H1 (cell line): ENCODE measurements around the gene GRAP. TPM values are rescaled to one million over a fixed set of nuclear protein-coding genes. Genes with fewer than 3 reads are reported as not detected.

Experiments used
- CTCF ChIA-PET: fragments of 300-600 bp; sonication (Branson Sonifier 250); formaldehyde crosslinking; loops from one replicate; lab custom pipeline; 2021; ENCODE audit not compliant: partially characterized antibody; lab: Charles Lee
- POLR2A ChIA-PET: fragments of 300-600 bp; sonication (Branson Sonifier 250); formaldehyde crosslinking; loops from one replicate; lab custom pipeline; 2021; ENCODE audit warnings: inconsistent platforms; ENCODE audit not compliant: partially characterized antibody; lab: Charles Lee
- DNase-seq, 2 experiments: peaks; one replicate each; pipeline versions ENCODE4 v3.0.0 to v3.0.0-alpha.2; 2010 to 2022; ENCODE audit warnings: low spot score in 2 of 2, low read depth in 1 of 2, mixed read lengths in 1 of 2
- FAIRE-seq: peaks from 2 replicates; lab custom pipeline; 2011; peaks lifted over from hg19 to GRCh38; lab: Jason Lieb, UNC
- H2AFZ ChIP-seq: 2 replicates; pipeline ENCODE4 v1.8.1; 2012; ENCODE audit warnings: low read length, inconsistent platforms
- H2AK5ac ChIP-seq: 2 replicates; pipeline ENCODE4 v1.6.1; 2013; ENCODE audit warnings: low read depth, low read length
- H2BK120ac ChIP-seq: replicated peaks from 2 replicates; pipeline ENCODE3; 2013; ENCODE audit warnings: low read depth, low read length, inconsistent platforms
- H2BK12ac ChIP-seq: 2 replicates; pipeline ENCODE4 v1.6.1; 2013; ENCODE audit warnings: low read depth, low read length
- H2BK15ac ChIP-seq: 2 replicates; pipeline ENCODE4 v1.6.1; 2013; ENCODE audit warnings: low read length
- H2BK20ac ChIP-seq: 2 replicates; pipeline ENCODE4 v1.6.1; 2013; ENCODE audit warnings: low read length
- H2BK5ac ChIP-seq: 2 replicates; pipeline ENCODE4 v1.6.1; 2013; ENCODE audit warnings: low read depth, low read length
- H3K14ac ChIP-seq: 2 replicates; pipeline ENCODE4 v1.6.1; 2013; ENCODE audit warnings: inconsistent platforms; ENCODE audit not compliant: insufficient read length
- H3K18ac ChIP-seq: 2 replicates; pipeline ENCODE4 v1.6.1; 2013; ENCODE audit warnings: low read length; ENCODE audit errors: extremely low read depth
- H3K23ac ChIP-seq: 2 replicates; pipeline ENCODE4 v1.6.1; 2013; ENCODE audit warnings: inconsistent platforms; ENCODE audit not compliant: insufficient read length
- H3K23me2 ChIP-seq: 2 replicates; pipeline ENCODE4 v1.6.1; 2013; ENCODE audit warnings: low read depth, low read length
- H3K27ac ChIP-seq: 2 replicates; pipeline ENCODE4 v1.6.1; 2011; ENCODE audit warnings: low read depth, low read length, inconsistent platforms
- H3K27me3 ChIP-seq, 4 experiments: replicated peaks in 1 of 4; 1 replicate in 1 of 4; 2 replicates in 3 of 4; pipeline versions ENCODE4 v1.6.1 to v1.8.1; 2011 to 2013; ENCODE audit warnings: low read length in 3 of 4, mild to moderate bottlenecking in 3 of 4, inconsistent platforms in 2 of 4, mixed read lengths in 2 of 4, moderate library complexity in 1 of 4; ENCODE audit not compliant: control insufficient read depth in 3 of 4, insufficient read depth in 3 of 4; ENCODE audit errors: extremely low read depth in 1 of 4
- H3K36me3 ChIP-seq, 4 experiments: 2 replicates each; pipeline versions ENCODE4 v1.6.1 to v1.8.1; 2011 to 2013; ENCODE audit warnings: mild to moderate bottlenecking in 4 of 4, low read length in 3 of 4, moderate library complexity in 2 of 4, control low read depth in 1 of 4, inconsistent platforms in 1 of 4; ENCODE audit not compliant: insufficient read depth in 4 of 4, control insufficient read depth in 2 of 4
- H3K4ac ChIP-seq: replicated peaks from 2 replicates; pipeline ENCODE3; 2013; ENCODE audit warnings: low read length, low read depth, mixed read lengths, inconsistent platforms; ENCODE audit not compliant: insufficient read length
- H3K4me1 ChIP-seq, 4 experiments: replicated peaks in 1 of 4; 1 replicate in 1 of 4; 2 replicates in 3 of 4; pipeline versions ENCODE4 v1.6.1 to v1.8.1; 2011 to 2013; ENCODE audit warnings: low read length in 3 of 4, inconsistent platforms in 2 of 4, mixed read lengths in 1 of 4; ENCODE audit not compliant: insufficient read depth in 4 of 4, control insufficient read depth in 3 of 4
- H3K4me2 ChIP-seq, 2 experiments: 2 replicates each; pipeline versions ENCODE4 v1.6.1 to v1.8.1; 2011 to 2013; ENCODE audit warnings: low read depth in 2 of 2, low read length in 2 of 2, control low read depth in 1 of 2, inconsistent platforms in 1 of 2, mild to moderate bottlenecking in 1 of 2; ENCODE audit not compliant: insufficient read depth in 1 of 2
- H3K4me3 ChIP-seq, 4 experiments: fragments of 200-600, 300-600 bp in 1 of 4; sonication (generic), shearing (Covaris generic), sonication (Bioruptor Twin) in 1 of 4; 2 replicates each; pipeline versions ENCODE4 v1.5.1 to v1.8.1; 2011 to 2016; ENCODE audit warnings: low read length in 4 of 4, low read depth in 3 of 4, control low read depth in 2 of 4, inconsistent platforms in 2 of 4, mild to moderate bottlenecking in 2 of 4, mixed read lengths in 1 of 4, moderate library complexity in 1 of 4; ENCODE audit not compliant: insufficient read depth in 2 of 4; ENCODE audit errors: extremely low read depth in 1 of 4
- H3K56ac ChIP-seq: replicated peaks from 2 replicates; pipeline ENCODE3; 2013; ENCODE audit warnings: low read depth, mild to moderate bottlenecking, mixed read lengths, low read length, inconsistent platforms; ENCODE audit not compliant: insufficient read length
- H3K79me1 ChIP-seq: 2 replicates; pipeline ENCODE4 v1.6.1; 2013; ENCODE audit warnings: low read depth, low read length, control low read depth
- H3K79me2 ChIP-seq, 2 experiments: 2 replicates each; pipeline versions ENCODE4 v1.6.1 to v1.8.1; 2012 to 2013; ENCODE audit warnings: low read length in 2 of 2, mild to moderate bottlenecking in 2 of 2, inconsistent platforms in 1 of 2; ENCODE audit not compliant: insufficient read depth in 2 of 2, control insufficient read depth in 1 of 2
- H3K9ac ChIP-seq, 4 experiments: replicated peaks in 1 of 4; 1 replicate in 1 of 4; 2 replicates in 3 of 4; pipeline versions ENCODE4 v1.6.1 to v1.8.1; 2011 to 2013; ENCODE audit warnings: low read depth in 3 of 4, low read length in 3 of 4, control low read depth in 2 of 4, mild to moderate bottlenecking in 2 of 4, moderate library complexity in 2 of 4, inconsistent platforms in 1 of 4; ENCODE audit errors: extremely low read depth in 1 of 4
- H3K9me3 ChIP-seq, 2 experiments: 2 replicates each; pipeline versions ENCODE4 v1.6.1 to v1.8.1; 2012 to 2013; ENCODE audit warnings: mild to moderate bottlenecking in 2 of 2, moderate library complexity in 2 of 2, control low read depth in 1 of 2, inconsistent platforms in 1 of 2, low read depth in 1 of 2, low read length in 1 of 2, mixed read lengths in 1 of 2; ENCODE audit not compliant: insufficient read depth in 2 of 2
- H4K20me1 ChIP-seq, 2 experiments: replicated peaks in 1 of 2; 2 replicates each; pipeline versions ENCODE3 to v1.8.1; 2011 to 2013; ENCODE audit warnings: inconsistent platforms in 2 of 2, low read length in 2 of 2, mild to moderate bottlenecking in 1 of 2; ENCODE audit not compliant: insufficient read depth in 2 of 2, control insufficient read depth in 1 of 2
- H4K5ac ChIP-seq: 2 replicates; pipeline ENCODE4 v1.6.1; 2013; ENCODE audit warnings: low read length, low read depth, mixed read lengths, inconsistent platforms; ENCODE audit not compliant: insufficient read length
- H4K8ac ChIP-seq: 2 replicates; pipeline ENCODE4 v1.8.0; 2013; ENCODE audit warnings: mild to moderate bottlenecking, moderate library complexity, low read length, inconsistent platforms; ENCODE audit not compliant: insufficient read depth; ENCODE audit errors: extremely low read depth
- H4K91ac ChIP-seq: replicated peaks from 2 replicates; pipeline ENCODE3; 2013; ENCODE audit warnings: low read length, mixed read lengths, inconsistent platforms; ENCODE audit not compliant: insufficient read length
- ATF2 ChIP-seq: IDR thresholded peaks from 2 replicates; pipeline ENCODE4 v1.6.1; 2012; ENCODE audit warnings: low read length, inconsistent platforms
- BCL11A ChIP-seq, 2 experiments: IDR thresholded peaks; one replicate each; pipeline ENCODE4 v1.6.1; 2011; ENCODE audit warnings: low read depth in 2 of 2, low read length in 2 of 2, mild to moderate bottlenecking in 2 of 2
- EGR1 ChIP-seq: IDR thresholded peaks from 2 replicates; pipeline ENCODE4 v1.6.1; 2011; ENCODE audit warnings: low read depth, low read length, borderline replicate concordance
- EZH2 ChIP-seq: fragments of 200-600 bp; sonication (generic); IDR thresholded peaks from 2 replicates; pipeline ENCODE4 v1.7.1; 2012; ENCODE audit warnings: low read depth, mild to moderate bottlenecking, moderate library complexity, low read length, inconsistent platforms; ENCODE audit not compliant: severe bottlenecking
- JUN ChIP-seq: IDR thresholded peaks from 2 replicates; pipeline ENCODE4 v1.6.1; 2011; ENCODE audit warnings: low read depth, mild to moderate bottlenecking, improper control_type of control experiment, low read length
- KDM4A ChIP-seq: IDR thresholded peaks from one replicate; pipeline ENCODE4 v1.7.1; 2012; ENCODE audit warnings: low read depth, mild to moderate bottlenecking, moderate library complexity, low read length, inconsistent platforms; ENCODE audit not compliant: severe bottlenecking
- RXRA ChIP-seq: IDR thresholded peaks from 2 replicates; pipeline ENCODE4 v1.6.1; 2011; ENCODE audit warnings: low read depth, mild to moderate bottlenecking, low read length, moderate library complexity; ENCODE audit not compliant: insufficient read depth
- SIN3A ChIP-seq, 2 experiments: IDR thresholded peaks in 1 of 2; conservative IDR thresholded peaks in 1 of 2; 2 replicates each; pipeline ENCODE4 v1.6.1; 2011 to 2012; ENCODE audit warnings: low read length in 2 of 2, improper control_type of control experiment in 1 of 2, low read depth in 1 of 2, mild to moderate bottlenecking in 1 of 2
- SIRT6 ChIP-seq: IDR thresholded peaks from one replicate; pipeline ENCODE4 v1.7.1; 2012; ENCODE audit warnings: low read length, inconsistent platforms
- SP2 ChIP-seq: IDR thresholded peaks from 2 replicates; pipeline ENCODE4 v1.6.1; 2012; ENCODE audit warnings: mild to moderate bottlenecking, low read length, inconsistent platforms
- WGBS, 2 experiments: shearing (Covaris generic) in 1 of 2; methylation state at CpG; one replicate each; pipeline versions ENCODE4 v1.1.6 to v1.1.7; 2013 to 2015; ENCODE audit warnings: low lambda C conversion rate in 2 of 2, mixed read lengths in 2 of 2, inconsistent platforms in 1 of 2, low coverage in 1 of 2, missing lambda C conversion rate in 1 of 2; ENCODE audit not compliant: insufficient replicate concordance in 2 of 2, insufficient coverage in 1 of 2, insufficient read length in 1 of 2; ENCODE audit errors: extremely low coverage in 1 of 2, missing lambda C conversion rate in 1 of 2; 5-methylcytosine and 5-hydroxymethylcytosine counted together
- polyA plus RNA-seq, 7 experiments: library from polyadenylated mRNA; depleted of rRNA in 3 of 7; stranded (reverse) in 5 of 7; unstranded in 2 of 7; fragments of >200 nt in 5 of 7; fragments of 200-250 nt in 2 of 7; gene quantifications; 1 replicate in 5 of 7; 2 replicates in 1 of 7; 4 replicates in 1 of 7; pipeline versions ENCODE4 v1.2.1 to v1.2.3, GENCODE V29; 2011 to 2013; ENCODE audit warnings: missing spikeins in 2 of 7, mixed read lengths in 2 of 7
- total RNA-seq: library from RNA; stranded (reverse); fragmentation: NEBNext Ultra II Directional; extraction: Animal tissue kit (Norgen Biotek cat#: 25700); gene quantifications from 2 replicates; pipeline ENCODE4 v1.2.1, GENCODE V29; 2021
- TF ChIP-seq, protein P1 (sequence below): IDR thresholded peaks from 2 replicates; pipeline ENCODE4 v1.6.1; 2011; ENCODE audit warnings: low read length, improper control_type of control experiment

Gene GRAP
- total and polyA plus RNA-seq, 2 of the 8 experiments (the other 6 are each of a cell fraction or from before 2014, with no cell fraction given), result 0.18 to 0.24 TPM

- Histone ChIP-seq H2BK5ac (no peak overlapping the region), H3K9ac (no peak overlapping the region), H3K79me2 (no peaks in the 10 kb centered on the region), H2BK12ac (no peak overlapping the region), H3K27me3 (no peaks in the 10 kb centered on the region; a peak in 1 of 7 replicates), H4K20me1 (no peaks in the 10 kb centered on the region), H4K91ac (no peak overlapping the region), H2BK15ac (no peak overlapping the region), H3K4me1 (peaks cover 0 to 3% (median 0%) of the 10 kb centered on the region in 4 experiments; a peak in 1 of 7 replicates), H3K56ac (no peak overlapping the region), H3K4ac (no peak overlapping the region), H3K4me2 (no peak overlapping the region), H3K23ac (no peak overlapping the region), H4K5ac (no peak overlapping the region), H3K14ac (no peak overlapping the region), H2AFZ (no peak overlapping the region), H2BK120ac (no peak overlapping the region), H3K36me3 (no peaks in the 10 kb centered on the region), H3K4me3 (no peak overlapping the region), H3K23me2 (no peaks in the 10 kb centered on the region), H2AK5ac (no peak overlapping the region), H4K8ac (peak overlapping the region; percentile 51), H2BK20ac (no peak overlapping the region), H3K18ac (no peak overlapping the region), H3K9me3 (no peaks in the 10 kb centered on the region), H3K79me1 (no peaks in the 10 kb centered on the region), H3K27ac (no peak overlapping the region)
- TF ChIP-seq BCL11A (IDR thresholded peaks at IDR 0.05; ENCODE audit: low read depth in 2 of 2, low read length in 2 of 2), result no peak
- TF ChIP-seq SP2, result no peak
- TF ChIP-seq JUN, result no peak
- no peak for TF ChIP-seq SIRT6
- TF ChIP-seq SIN3A (conservative IDR thresholded peaks at IDR 0.05 in 1 of 2, IDR thresholded peaks at IDR 0.05 in 1 of 2; ENCODE audit: low read depth in 1 of 2, low read length in 2 of 2), result no peak
- TF ChIP-seq EZH2, result no peak
- no peak for TF ChIP-seq KDM4A
- TF ChIP-seq RXRA, result no peak
- no peak for TF ChIP-seq EGR1
- TF ChIP-seq ATF2, result no peak
- TF ChIP-seq, protein P1, sequence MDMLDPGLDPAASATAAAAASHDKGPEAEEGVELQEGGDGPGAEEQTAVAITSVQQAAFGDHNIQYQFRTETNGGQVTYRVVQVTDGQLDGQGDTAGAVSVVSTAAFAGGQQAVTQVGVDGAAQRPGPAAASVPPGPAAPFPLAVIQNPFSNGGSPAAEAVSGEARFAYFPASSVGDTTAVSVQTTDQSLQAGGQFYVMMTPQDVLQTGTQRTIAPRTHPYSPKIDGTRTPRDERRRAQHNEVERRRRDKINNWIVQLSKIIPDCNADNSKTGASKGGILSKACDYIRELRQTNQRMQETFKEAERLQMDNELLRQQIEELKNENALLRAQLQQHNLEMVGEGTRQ, result no peak
- 96% methylated on average over 24 of the region's 24 CpGs; no CpG with 5 or more reads in 1 of the 2 experiments for WGBS, 2 experiments
- ChIA-PET CTCF (interaction anchor here (2.9 to 5.1 kb wide), 2 partner anchors 10 to 62 kb away, joined by 8 to 49 read pairs; no protein-coding TSS in a partner anchor), POLR2A (no interaction called here)
- DNase-seq (peak in 1 of 2 experiments; percentile 81), FAIRE-seq (no peak)
Observed at GRCh38 chr17:19021622-19022083, 25.1 kb downstream of the GRAP start.
